GM12872 (cell line): ENCODE data around the gene HEPHL1.

Experiments
- TF ChIP-seq, protein P1 (sequence below): IDR thresholded peaks from 3 replicates; pipeline ENCODE4 v1.5.1; 2011; ENCODE audit warnings: low read depth, mild to moderate bottlenecking, low read length, moderate library complexity; ENCODE audit not compliant: insufficient read depth

HEPHL1 gene

DNA sequence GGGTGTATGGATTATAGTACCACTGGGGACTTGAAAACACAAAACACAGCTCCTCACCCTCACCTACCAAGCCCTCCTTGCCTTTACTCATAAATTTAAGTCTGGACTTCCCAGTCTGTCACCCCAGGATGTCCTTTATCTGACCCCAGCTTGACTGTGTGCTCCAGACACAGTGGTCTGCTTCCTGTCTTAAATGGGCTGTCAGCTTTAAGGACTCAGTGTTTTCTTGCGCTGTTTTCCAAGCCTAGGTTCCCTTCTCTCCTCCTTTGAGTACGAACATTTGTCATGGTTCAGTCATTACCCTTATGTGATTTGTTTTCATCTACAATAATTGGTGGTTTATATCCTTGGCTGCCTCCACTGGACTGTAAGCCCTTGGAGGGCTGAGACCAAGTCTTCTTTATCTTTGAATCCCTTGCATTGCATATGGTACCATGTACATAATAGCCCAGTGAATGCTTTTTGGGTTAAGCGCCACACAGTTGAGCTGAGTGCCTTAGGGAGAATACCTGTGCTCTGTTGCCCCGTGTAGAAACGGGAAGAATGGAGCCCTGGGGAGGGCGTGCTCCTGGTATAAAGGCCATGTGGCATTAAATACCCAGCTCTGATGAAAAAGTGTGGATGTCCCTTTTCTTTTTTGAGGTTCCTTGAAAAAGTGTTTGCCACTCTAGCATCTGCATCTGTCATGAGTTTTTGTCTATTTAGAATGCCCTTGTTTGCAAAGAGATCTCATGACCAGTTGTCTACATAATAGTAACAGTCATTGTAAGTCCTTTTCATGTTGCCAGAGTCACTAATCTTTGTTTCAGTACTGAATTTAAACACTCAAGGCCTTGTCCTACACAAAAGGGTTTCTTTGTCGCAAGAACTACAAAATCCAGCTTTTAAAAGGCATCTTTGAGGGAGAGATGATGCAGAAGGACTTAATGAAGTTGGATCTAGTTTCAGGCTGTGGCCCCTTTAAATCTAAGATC is 121.4 kb downstream of the HEPHL1 start:
- TF ChIP-seq, protein P1, sequence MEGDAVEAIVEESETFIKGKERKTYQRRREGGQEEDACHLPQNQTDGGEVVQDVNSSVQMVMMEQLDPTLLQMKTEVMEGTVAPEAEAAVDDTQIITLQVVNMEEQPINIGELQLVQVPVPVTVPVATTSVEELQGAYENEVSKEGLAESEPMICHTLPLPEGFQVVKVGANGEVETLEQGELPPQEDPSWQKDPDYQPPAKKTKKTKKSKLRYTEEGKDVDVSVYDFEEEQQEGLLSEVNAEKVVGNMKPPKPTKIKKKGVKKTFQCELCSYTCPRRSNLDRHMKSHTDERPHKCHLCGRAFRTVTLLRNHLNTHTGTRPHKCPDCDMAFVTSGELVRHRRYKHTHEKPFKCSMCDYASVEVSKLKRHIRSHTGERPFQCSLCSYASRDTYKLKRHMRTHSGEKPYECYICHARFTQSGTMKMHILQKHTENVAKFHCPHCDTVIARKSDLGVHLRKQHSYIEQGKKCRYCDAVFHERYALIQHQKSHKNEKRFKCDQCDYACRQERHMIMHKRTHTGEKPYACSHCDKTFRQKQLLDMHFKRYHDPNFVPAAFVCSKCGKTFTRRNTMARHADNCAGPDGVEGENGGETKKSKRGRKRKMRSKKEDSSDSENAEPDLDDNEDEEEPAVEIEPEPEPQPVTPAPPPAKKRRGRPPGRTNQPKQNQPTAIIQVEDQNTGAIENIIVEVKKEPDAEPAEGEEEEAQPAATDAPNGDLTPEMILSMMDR = no peak

DNA sequence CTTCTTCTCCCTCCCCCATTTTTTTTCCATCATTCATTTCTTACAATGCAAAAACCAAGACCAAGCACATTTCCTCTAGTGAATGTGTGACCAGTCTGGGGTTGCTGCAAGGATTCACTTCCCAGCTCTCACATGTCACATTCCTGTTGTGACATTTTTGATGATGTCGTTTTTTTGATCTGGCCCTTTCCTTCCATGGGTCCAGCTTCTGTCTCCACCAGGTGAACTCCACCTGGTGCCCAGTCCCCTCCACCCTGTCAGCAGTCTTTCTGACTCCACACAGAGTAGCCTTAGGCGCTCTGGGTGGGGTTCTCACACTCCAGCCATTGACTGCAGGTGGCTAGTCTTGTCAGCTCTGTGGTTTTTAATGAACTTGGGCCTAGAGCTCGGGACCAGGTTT is 123.1 kb downstream of the HEPHL1 start:
- TF ChIP-seq, protein P1 = no peak

DNA sequence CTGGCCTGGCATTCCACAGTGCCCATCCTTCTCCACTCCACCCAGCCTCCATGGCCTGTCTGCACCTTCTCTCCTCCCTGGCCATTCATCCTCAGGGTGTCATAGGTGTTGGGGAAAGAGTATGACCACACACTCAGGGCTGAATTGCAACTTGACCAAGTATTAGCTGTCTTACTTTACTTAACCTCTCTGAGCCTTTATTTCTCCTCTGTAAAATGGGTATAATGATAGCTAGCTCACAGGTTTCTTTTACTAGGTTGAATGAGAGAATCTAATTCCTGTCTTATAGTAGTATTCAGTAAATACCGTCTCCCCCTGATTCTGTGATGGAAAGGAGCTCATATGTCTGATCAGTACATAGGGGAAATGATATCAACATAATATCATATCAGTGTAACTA is 123.5 kb downstream of the HEPHL1 start:
- TF ChIP-seq, protein P1 = no peak

DNA sequence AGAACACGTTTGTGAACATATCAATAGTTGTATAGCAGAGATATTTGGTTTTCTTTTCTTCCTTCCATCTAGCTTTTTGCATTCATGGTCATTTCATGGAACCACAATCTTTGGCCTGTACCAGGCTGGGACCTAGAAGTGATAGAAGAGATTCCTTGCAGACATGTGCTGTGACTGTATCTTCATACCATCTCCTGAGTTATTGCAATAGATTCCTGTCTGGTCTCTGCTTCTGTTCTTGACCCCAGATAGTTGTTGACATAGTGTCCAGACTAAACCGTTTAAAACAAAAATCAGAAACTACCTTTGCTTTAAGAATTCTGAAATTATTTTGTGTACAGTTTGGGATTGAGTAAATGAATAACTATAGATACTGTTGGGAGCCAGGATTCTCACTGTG is 124.3 kb downstream of the HEPHL1 start:
- TF ChIP-seq, protein P1 = no peak

DNA sequence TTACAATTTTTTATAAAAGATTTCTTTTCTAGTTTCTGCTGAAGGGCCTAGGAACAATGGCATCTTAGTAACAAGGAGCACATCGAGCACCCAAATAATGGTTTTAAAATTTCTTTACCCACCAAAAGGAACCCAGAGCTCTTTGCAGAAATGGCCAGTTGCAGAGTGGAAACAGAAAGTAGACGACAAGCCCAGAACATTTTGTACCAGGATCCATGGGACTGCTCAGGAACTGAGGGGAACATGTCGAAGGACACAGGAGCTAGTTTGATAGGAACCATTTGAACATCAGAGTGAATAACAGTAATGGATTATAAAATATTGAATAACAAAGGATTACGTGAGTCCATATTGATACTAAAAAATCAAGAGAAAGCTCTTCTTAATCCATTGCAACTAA is 124.8 kb downstream of the HEPHL1 start:
- TF ChIP-seq, protein P1 = no peak

DNA sequence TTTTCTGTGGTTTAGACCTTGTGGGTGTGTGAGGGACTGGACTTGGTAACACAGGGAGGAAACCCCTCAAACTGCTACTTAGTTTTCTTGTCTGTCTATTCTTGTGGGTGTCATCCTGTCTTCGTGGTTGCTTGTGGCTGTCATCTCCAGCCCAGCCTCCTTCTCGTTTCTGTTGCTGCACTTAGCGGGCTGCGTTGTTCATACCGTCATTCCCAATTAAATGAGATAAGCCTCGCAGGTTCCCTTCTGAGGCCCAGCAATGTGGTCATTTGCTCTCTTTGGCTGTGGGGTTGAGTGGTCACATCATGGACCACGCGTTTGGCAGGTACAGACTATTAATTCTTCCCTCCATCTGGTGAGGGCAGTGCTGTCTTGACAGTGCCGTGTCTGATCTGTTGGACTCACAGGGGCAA is 126.3 kb downstream of the HEPHL1 start:
- TF ChIP-seq, protein P1 = no peak

DNA sequence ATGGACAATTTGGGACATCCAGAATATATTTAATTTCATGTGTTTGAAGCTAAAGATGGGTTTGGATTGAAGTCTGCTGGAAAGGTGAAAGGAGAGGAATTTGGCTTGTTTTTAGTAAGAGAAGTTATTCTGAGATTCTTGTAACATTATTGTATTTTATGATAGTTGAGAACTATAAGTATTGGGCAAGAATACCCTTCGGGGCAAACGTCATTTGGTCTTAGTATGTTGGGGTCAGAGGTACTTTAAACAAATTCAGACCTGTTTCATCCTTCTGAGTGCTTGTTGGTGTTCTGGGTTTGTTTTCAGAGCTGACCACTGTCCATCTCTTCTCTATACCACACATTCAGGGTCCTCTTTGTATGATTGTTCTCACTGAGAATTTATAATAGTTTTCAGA is 127.0 kb downstream of the HEPHL1 start:
- TF ChIP-seq, protein P1 = no peak
